HCT116 (cell line): ENCODE results near the gene PPP2CA. TPM values are rescaled to one million over a fixed set of nuclear protein-coding genes. Genes with fewer than 3 reads are reported as not detected.
"Not testable (repeated sequence)": the region's sequence is repeated elsewhere in the genome, so short reads cannot be mapped to it uniquely, and the experiment has no call there.

Experiments
- ATAC-seq: fragments of 200-7000 bp; cut with Tn5 transposase; 2 replicates; pipeline ENCODE4 v1.9.1; 2020; ENCODE audit warnings: mild to moderate bottlenecking, moderate library complexity
- BruUV-seq: library from RNA; stranded (reverse); fragments of 400-500 nt; replicated peaks from 2 replicates; lab custom pipeline; 2021; lab: Mats Ljungman, UMichigan
- CTCF ChIA-PET: fragments of 300-600 bp; sonication (Branson Sonifier 250); formaldehyde crosslinking; loops from one replicate; lab custom pipeline; 2021; ENCODE audit warnings: antibody characterized with exemption; lab: Charles Lee
- POLR2A ChIA-PET: fragments of 300-600, 350-600 bp; sonication (Branson Sonifier 250); formaldehyde crosslinking; loops from one replicate; lab custom pipeline; 2021; ENCODE audit warnings: antibody characterized with exemption; lab: Charles Lee
- RAD21 ChIA-PET, 2 experiments: fragments of 300-600 bp; sonication (Branson Sonifier 250); formaldehyde crosslinking; loops; one replicate each; lab custom pipeline; 2023; ENCODE audit warnings: low total read pairs in 2 of 2; ENCODE audit not compliant: uncharacterized antibody in 2 of 2, unreplicated experiment in 2 of 2, low non-redundant PET in 1 of 2; lab: Charles Lee
- DNase-seq: peaks from one replicate; pipeline ENCODE4 v3.0.0-alpha.2; 2010; ENCODE audit warnings: low read depth, low spot score
- H2AFZ ChIP-seq: fragments of 200-600 bp; shearing (Covaris generic), sonication (generic); 2 replicates; pipeline ENCODE4 v1.6.1; 2017; ENCODE audit warnings: low read depth, mixed run types, mixed read lengths, antibody characterized with exemption, low read length; ENCODE audit not compliant: poor library complexity, severe bottlenecking
- H3K27ac ChIP-seq: 2 replicates; pipeline ENCODE4 v1.5.1; 2012; ENCODE audit warnings: low read depth, low read length
- H3K27me3 ChIP-seq: fragments of 200-600 bp; sonication (generic); 2 replicates; pipeline ENCODE4 v1.6.1; 2016; ENCODE audit warnings: mixed run types, low read length, mixed read lengths; ENCODE audit not compliant: insufficient read depth
- H3K36me3 ChIP-seq, 2 experiments: fragments of 200-500 bp in 1 of 2; fragments of 200-600 bp in 1 of 2; sonication (Bioruptor generic) in 1 of 2; sonication (generic) in 1 of 2; 2 replicates each; pipeline versions ENCODE4 v1.5.1 to v1.6.1; 2014 to 2016; ENCODE audit warnings: low read length in 2 of 2, inconsistent platforms in 1 of 2, mixed read lengths in 1 of 2, mixed run types in 1 of 2; ENCODE audit not compliant: insufficient read depth in 2 of 2, control insufficient read depth in 1 of 2
- H3K4me1 ChIP-seq, 2 experiments: fragments of 200-600 bp in 1 of 2; sonication (generic) in 1 of 2; 2 replicates each; pipeline versions ENCODE4 v1.5.1 to v1.6.1; 2012 to 2017; ENCODE audit warnings: low read length in 2 of 2, inconsistent platforms in 1 of 2, mild to moderate bottlenecking in 1 of 2, mixed read lengths in 1 of 2, mixed run types in 1 of 2, moderate library complexity in 1 of 2; ENCODE audit not compliant: insufficient read depth in 2 of 2, control insufficient read depth in 1 of 2
- H3K4me2 ChIP-seq: fragments of 200-600 bp; sonication (generic); 2 replicates; pipeline ENCODE4 v1.6.1; 2017; ENCODE audit warnings: mixed run types, low read length, mixed read lengths
- H3K4me3 ChIP-seq, 2 experiments: fragments of 200-600 bp in 1 of 2; sonication (generic) in 1 of 2; replicated peaks in 1 of 2; 2 replicates each; pipeline ENCODE4 v1.5.1; 2011 to 2016; ENCODE audit warnings: low read length in 2 of 2, control low read depth in 1 of 2, low read depth in 1 of 2, mild to moderate bottlenecking in 1 of 2, mixed read lengths in 1 of 2, mixed run types in 1 of 2
- H3K79me2 ChIP-seq: fragments of 200-600 bp; sonication (generic); 2 replicates; pipeline ENCODE4 v1.6.1; 2017; ENCODE audit warnings: mild to moderate bottlenecking, mixed run types, low read length, moderate library complexity, mixed read lengths; ENCODE audit not compliant: insufficient read depth
- H3K9ac ChIP-seq: fragments of 200-600 bp; sonication (generic); 2 replicates; pipeline ENCODE4 v1.6.1; 2016; ENCODE audit warnings: low read length, mixed read lengths
- H3K9me2 ChIP-seq: fragments of 200-600 bp; sonication (generic), shearing (Covaris generic); 2 replicates; pipeline ENCODE4 v1.6.1; 2017; ENCODE audit warnings: mixed run types, mild to moderate bottlenecking, moderate library complexity; ENCODE audit not compliant: insufficient read depth
- H3K9me3 ChIP-seq, 2 experiments: fragments of 200-500 bp in 1 of 2; fragments of 200-600 bp in 1 of 2; sonication (Bioruptor generic) in 1 of 2; sonication (generic) in 1 of 2; 2 replicates each; pipeline ENCODE4 v1.6.1; 2014 to 2017; ENCODE audit warnings: low read length in 2 of 2, mixed read lengths in 2 of 2, inconsistent platforms in 1 of 2, low read depth in 1 of 2, mild to moderate bottlenecking in 1 of 2, mixed run types in 1 of 2, moderate library complexity in 1 of 2; ENCODE audit not compliant: control insufficient read depth in 1 of 2, insufficient read depth in 1 of 2
- H4K20me1 ChIP-seq: fragments of 200-600 bp; sonication (generic), shearing (Covaris generic); 2 replicates; pipeline ENCODE4 v1.6.1; 2017; ENCODE audit warnings: mixed run types, mild to moderate bottlenecking, moderate library complexity; ENCODE audit not compliant: insufficient read depth
- ATF3 ChIP-seq: IDR thresholded peaks from 2 replicates; pipeline ENCODE4 v1.6.1; 2012
- CBX3 ChIP-seq: IDR thresholded peaks from 2 replicates; pipeline ENCODE4 v1.6.1; 2012; ENCODE audit warnings: low read depth
- CEBPB ChIP-seq: IDR thresholded peaks from 2 replicates; pipeline ENCODE4 v1.6.1; 2012; ENCODE audit warnings: low read depth
- ELF1 ChIP-seq: IDR thresholded peaks from 2 replicates; pipeline ENCODE4 v1.6.1; 2012; ENCODE audit warnings: low read depth, borderline replicate concordance
- JUND ChIP-seq: IDR thresholded peaks from 2 replicates; pipeline ENCODE4 v1.6.1; 2012
- TCF7L2 ChIP-seq: IDR thresholded peaks from 2 replicates; pipeline ENCODE4 v1.7.0; 2011; ENCODE audit warnings: borderline replicate concordance, inconsistent platforms; ENCODE audit not compliant: insufficient read depth, insufficient read length; ENCODE audit errors: extremely low read depth
- YY1 ChIP-seq: IDR thresholded peaks from 2 replicates; pipeline ENCODE4 v1.6.1; 2011; ENCODE audit warnings: low read length, low read depth, moderate library complexity, mild to moderate bottlenecking; ENCODE audit not compliant: insufficient replicate concordance; ENCODE audit errors: extremely low read depth
- ZBTB33 ChIP-seq: IDR thresholded peaks from 2 replicates; pipeline ENCODE4 v1.6.1; 2011; ENCODE audit warnings: mild to moderate bottlenecking, low read length, moderate library complexity; ENCODE audit not compliant: insufficient replicate concordance; ENCODE audit errors: extremely low read depth
- ZFX ChIP-seq: fragments of 450-650 bp; IDR thresholded peaks from 2 replicates; pipeline ENCODE4 v1.6.1; 2017
- ZNF274 ChIP-seq: fragments of 200-500 bp; sonication (Bioruptor generic); IDR thresholded peaks from 2 replicates; pipeline ENCODE4 v1.6.1; 2014; ENCODE audit warnings: mild to moderate bottlenecking, low read depth, low read length, inconsistent platforms
- intact Hi-C: fragments of 100-400 bp; cut with micrococcal nuclease; formaldehyde crosslinking; loops from 2 replicates; pipeline ENCODE4 v1.10.0; 2022
- total RNA-seq: library from RNA; stranded (reverse); gene quantifications from one replicate; pipeline ENCODE4 v1.2.1, GENCODE V29; 2021; ENCODE audit not compliant: unreplicated experiment

The PPP2CA gene
- total RNA-seq, 1 experiment from 2014 or later: 167 TPM

DNA sequence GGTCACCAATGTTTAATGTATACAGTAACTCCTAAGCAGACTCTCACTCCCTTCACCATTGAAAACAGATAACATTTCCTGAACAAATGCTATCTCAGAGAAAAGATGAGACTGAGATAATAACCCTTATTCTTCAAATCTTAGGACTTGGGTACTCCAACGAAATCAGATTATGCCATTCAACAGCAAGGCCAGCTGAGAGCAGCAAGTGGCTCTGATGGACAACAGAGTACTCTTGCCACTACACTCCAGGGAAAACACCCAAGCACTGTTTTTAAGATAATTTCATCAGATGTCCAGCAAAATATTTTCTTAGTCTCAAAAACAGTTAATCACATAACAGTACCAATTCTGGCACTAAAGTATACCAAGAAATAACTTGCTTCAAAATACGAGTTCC, 10.1 kb downstream of the PPP2CA start:
- H3K36me3 ChIP-seq: peaks cover 0 to 4% of the 10 kb centered on the region in 2 experiments; a peak in 1 of 4 replicates
- DNase-seq (no peak), ATAC-seq (no peak)
- H4K20me1 ChIP-seq: peaks cover 55% of the 10 kb centered on the region; the same call in 1 of the 2 replicates
- intact Hi-C loops: no loop called here
- peaks cover 100% of the 10 kb centered on the region for H3K79me2 ChIP-seq
- peaks cover 8 to 25% of the 10 kb centered on the region in 2 experiments for H3K4me1 ChIP-seq
- POLR2A ChIA-PET: interaction anchor here (2.5 kb wide), 1 partner anchor 10 kb away, joined by 10 read pairs; the partner anchor contains the start of gene PPP2CA
- 0 out of 4 replicates have a peak, but pooled peaks cover 0 to 7% of the 10 kb centered on the region in 2 experiments for H3K9me3 ChIP-seq
- no peaks in the 10 kb centered on the region for H3K27me3 ChIP-seq
- H3K9me2 ChIP-seq: no peaks in the 10 kb centered on the region
- CTCF ChIA-PET: no interaction called here
- H3K4me2 ChIP-seq: no peak overlapping the region
- H3K4me3 ChIP-seq: no peak overlapping the region
- H3K27ac ChIP-seq: no peak overlapping the region
- TF ChIP-seq ATF3: no peak
- TF ChIP-seq TCF7L2: no peak
- TF ChIP-seq CEBPB: no peak
- TF ChIP-seq ZNF274: no peak
- no peak for TF ChIP-seq ZBTB33
- TF ChIP-seq YY1: no peak
- TF ChIP-seq ELF1: no peak
- no peak for TF ChIP-seq ZFX
- TF ChIP-seq CBX3: no peak
- TF ChIP-seq JUND: no peak
- H3K9ac ChIP-seq: no peak overlapping the region
- H2AFZ ChIP-seq: no peak overlapping the region
- no TSS peak for BruUV-seq
- RAD21 ChIA-PET: no interaction called here

GRCh38 chr5:134211263-134212031, 14.4 kb downstream of the PPP2CA start:
- H3K9me3 ChIP-seq, H3K4me3 ChIP-seq, H3K9ac ChIP-seq, H3K27me3 ChIP-seq, RAD21 ChIA-PET, CTCF ChIA-PET, H3K36me3 ChIP-seq, H3K9me2 ChIP-seq, H3K27ac ChIP-seq, H2AFZ ChIP-seq, intact Hi-C loops, BruUV-seq, DNase-seq, POLR2A ChIA-PET: not testable (repeated sequence)
- H3K79me2 ChIP-seq: peaks cover 100% of the 10 kb centered on the region
- peaks cover 63% of the 10 kb centered on the region for H4K20me1 ChIP-seq
- H3K4me2 ChIP-seq: peak overlapping the region; percentile 37
- H3K4me1 ChIP-seq: peaks cover 8 to 25% of the 10 kb centered on the region in 2 experiments
- ATAC-seq: peak; percentile 51
